Measurements from ENCODE around the gene MGAT5B. TPM values are rescaled to one million over a fixed set of nuclear protein-coding genes. Genes with fewer than 3 reads are reported as not detected.

MGAT5B gene
- total RNA-seq, 1 experiment from 2014 or later, result 54.9 TPM

GRCh38 chr17:76929148-76929547 lies 60.9 kb downstream of the MGAT5B start:
- in situ Hi-C loops (cut with HindIII; ENCODE audit: low pct_unique_long_range_greater_than_20kb, low sequenced_read_pairs), result no loop called here
- no peak for DNase-seq (ENCODE audit: low read depth, low spot score)

GRCh38 chr17:76929601-76930000 lies 61.4 kb downstream of the MGAT5B start:
- no peak for DNase-seq (ENCODE audit: low read depth, low spot score)
- in situ Hi-C loops (cut with HindIII; ENCODE audit: low pct_unique_long_range_greater_than_20kb, low sequenced_read_pairs), result no loop called here

GRCh38 chr17:76930107-76930506 lies 61.9 kb downstream of the MGAT5B start:
- DNase-seq (ENCODE audit: low read depth, low spot score), result no peak
- in situ Hi-C loops (cut with HindIII; ENCODE audit: low pct_unique_long_range_greater_than_20kb, low sequenced_read_pairs), result no loop called here

- in situ Hi-C loops (cut with HindIII; ENCODE audit: low pct_unique_long_range_greater_than_20kb, low sequenced_read_pairs), result no loop called here
- DNase-seq (ENCODE audit: low read depth, low spot score), result no peak
Observed at GRCh38 chr17:76932402-76933333, 64.5 kb downstream of the MGAT5B start.

GRCh38 chr17:76934561-76935320 lies 66.5 kb downstream of the MGAT5B start:
- no peak for DNase-seq (ENCODE audit: low read depth, low spot score)
- in situ Hi-C loops (cut with HindIII; ENCODE audit: low pct_unique_long_range_greater_than_20kb, low sequenced_read_pairs), result no loop called here

GRCh38 chr17:76935331-76935730 lies 67.1 kb downstream of the MGAT5B start:
- no peak for DNase-seq (ENCODE audit: low read depth, low spot score)
- in situ Hi-C loops (cut with HindIII; ENCODE audit: low pct_unique_long_range_greater_than_20kb, low sequenced_read_pairs), result no loop called here

GRCh38 chr17:76937238-76937637 lies 69.0 kb downstream of the MGAT5B start:
- in situ Hi-C loops (cut with HindIII; ENCODE audit: low pct_unique_long_range_greater_than_20kb, low sequenced_read_pairs), result no loop called here
- DNase-seq (ENCODE audit: low read depth, low spot score), result no peak

GRCh38 chr17:76938009-76938408 lies 69.8 kb downstream of the MGAT5B start:
- in situ Hi-C loops (cut with HindIII; ENCODE audit: low pct_unique_long_range_greater_than_20kb, low sequenced_read_pairs), result no loop called here

GRCh38 chr17:76940295-76940694 lies 72.1 kb downstream of the MGAT5B start:
- in situ Hi-C loops (cut with HindIII; ENCODE audit: low pct_unique_long_range_greater_than_20kb, low sequenced_read_pairs), result no loop called here
- no peak for DNase-seq (ENCODE audit: low read depth, low spot score)

More at GRCh38 chr17:76938009-76938408, 69.8 kb downstream of the MGAT5B start:
- DNase-seq (ENCODE audit: low read depth, low spot score), result no peak

GRCh38 chr17:76940738-76941350 lies 72.6 kb downstream of the MGAT5B start:
- peak; percentile 70 for DNase-seq (ENCODE audit: low read depth, low spot score)
- in situ Hi-C loops (cut with HindIII; ENCODE audit: low pct_unique_long_range_greater_than_20kb, low sequenced_read_pairs), result no loop called here

- in situ Hi-C loops (cut with HindIII; ENCODE audit: low pct_unique_long_range_greater_than_20kb, low sequenced_read_pairs), result no loop called here
Observed at GRCh38 chr17:76943202-76943601, 75.0 kb downstream of the MGAT5B start.

GRCh38 chr17:76943781-76944213 lies 75.6 kb downstream of the MGAT5B start:
- no peak for DNase-seq (ENCODE audit: low read depth, low spot score)
- in situ Hi-C loops (cut with HindIII; ENCODE audit: low pct_unique_long_range_greater_than_20kb, low sequenced_read_pairs), result no loop called here

More at GRCh38 chr17:76943202-76943601, 75.0 kb downstream of the MGAT5B start:
- DNase-seq (ENCODE audit: low read depth, low spot score), result no peak

GRCh38 chr17:76944477-76944876 lies 76.3 kb downstream of the MGAT5B start:
- in situ Hi-C loops (cut with HindIII; ENCODE audit: low pct_unique_long_range_greater_than_20kb, low sequenced_read_pairs), result no loop called here

GRCh38 chr17:76946111-76946771 lies 78.0 kb downstream of the MGAT5B start:
- in situ Hi-C loops (cut with HindIII; ENCODE audit: low pct_unique_long_range_greater_than_20kb, low sequenced_read_pairs), result no loop called here

More at GRCh38 chr17:76944477-76944876, 76.3 kb downstream of the MGAT5B start:
- DNase-seq (ENCODE audit: low read depth, low spot score), result no peak

GRCh38 chr17:76946772-76947135 lies 78.5 kb downstream of the MGAT5B start:
- DNase-seq (ENCODE audit: low read depth, low spot score), result no peak
- in situ Hi-C loops (cut with HindIII; ENCODE audit: low pct_unique_long_range_greater_than_20kb, low sequenced_read_pairs), result no loop called here

More at GRCh38 chr17:76946111-76946771, 78.0 kb downstream of the MGAT5B start:
- DNase-seq (ENCODE audit: low read depth, low spot score), result no peak

GRCh38 chr17:76947309-76947708 lies 79.1 kb downstream of the MGAT5B start:
- in situ Hi-C loops (cut with HindIII; ENCODE audit: low pct_unique_long_range_greater_than_20kb, low sequenced_read_pairs), result no loop called here
- DNase-seq (ENCODE audit: low read depth, low spot score), result no peak

- in situ Hi-C loops (cut with HindIII; ENCODE audit: low pct_unique_long_range_greater_than_20kb, low sequenced_read_pairs), result no loop called here
- no peak for DNase-seq (ENCODE audit: low read depth, low spot score)
Observed at GRCh38 chr17:76947771-76948170, 79.6 kb downstream of the MGAT5B start.

GRCh38 chr17:76948301-76948700 lies 80.1 kb downstream of the MGAT5B start:
- DNase-seq (ENCODE audit: low read depth, low spot score), result no peak
- in situ Hi-C loops (cut with HindIII; ENCODE audit: low pct_unique_long_range_greater_than_20kb, low sequenced_read_pairs), result no loop called here
